ENCODE data around the gene SSH3.
"Not testable (repeated sequence)": the region's sequence is repeated elsewhere in the genome, so short reads cannot be mapped to it uniquely, and the experiment has no call there.

The SSH3 gene

GRCh38 chr11:67310246-67311050 is 7.1 kb downstream of the SSH3 start:
- no peak for DNase-seq (ENCODE audit: low read depth in 4 of 4, low spot score in 1 of 4)

- no peak for DNase-seq (ENCODE audit: low read depth in 4 of 4, low spot score in 1 of 4)
Observed at GRCh38 chr11:67311051-67311555, 7.8 kb downstream of the SSH3 start.

GRCh38 chr11:67311556-67312082 is 8.3 kb downstream of the SSH3 start:
- DNase-seq (ENCODE audit: low read depth in 4 of 4, low spot score in 1 of 4), result no peak

- DNase-seq (ENCODE audit: low read depth in 4 of 4, low spot score in 1 of 4), result no peak
Observed at GRCh38 chr11:67312187-67313021, 9.1 kb downstream of the SSH3 start.

- no peak for DNase-seq (ENCODE audit: low read depth in 4 of 4, low spot score in 1 of 4)
Observed at GRCh38 chr11:67313125-67313890, 10.0 kb downstream of the SSH3 start.

- DNase-seq (ENCODE audit: low read depth in 4 of 4, low spot score in 1 of 4), result no peak
Observed at GRCh38 chr11:67314218-67314617, 10.9 kb downstream of the SSH3 start.

GRCh38 chr11:67315325-67315909 is 12.1 kb downstream of the SSH3 start:
- DNase-seq (ENCODE audit: low read depth in 4 of 4, low spot score in 1 of 4), result no peak

GRCh38 chr11:67316882-67317204 is 13.5 kb downstream of the SSH3 start:
- no peak for DNase-seq (ENCODE audit: low read depth in 4 of 4, low spot score in 1 of 4)

- DNase-seq (ENCODE audit: low read depth in 4 of 4, low spot score in 1 of 4), result peak; percentile 97 to 99 (median 98)
Observed at GRCh38 chr11:67317205-67317887, 14.0 kb downstream of the SSH3 start.

- no peak for DNase-seq (ENCODE audit: low read depth in 4 of 4, low spot score in 1 of 4)
Observed at GRCh38 chr11:67317888-67318555, 14.7 kb downstream of the SSH3 start.

GRCh38 chr11:67318876-67319275 is 15.5 kb downstream of the SSH3 start:
- DNase-seq (ENCODE audit: low read depth in 4 of 4, low spot score in 1 of 4), result not testable (repeated sequence)

GRCh38 chr11:67320011-67320410 is 16.7 kb downstream of the SSH3 start:
- DNase-seq (ENCODE audit: low read depth in 4 of 4, low spot score in 1 of 4), result no peak

- no peak for DNase-seq (ENCODE audit: low read depth in 4 of 4, low spot score in 1 of 4)
Observed at GRCh38 chr11:67320691-67321090, 17.4 kb downstream of the SSH3 start.

GRCh38 chr11:67321313-67321871 is 18.1 kb downstream of the SSH3 start:
- no peak for DNase-seq (ENCODE audit: low read depth in 4 of 4, low spot score in 1 of 4)

GRCh38 chr11:67322049-67322448 is 18.7 kb downstream of the SSH3 start:
- DNase-seq (ENCODE audit: low read depth in 4 of 4, low spot score in 1 of 4), result no peak

- DNase-seq (ENCODE audit: low read depth in 4 of 4, low spot score in 1 of 4), result no peak
Observed at GRCh38 chr11:67323526-67323925, 20.2 kb downstream of the SSH3 start.

GRCh38 chr11:67332081-67332691 is 28.9 kb downstream of the SSH3 start:
- DNase-seq (ENCODE audit: low read depth in 4 of 4, low spot score in 1 of 4), result no peak

GRCh38 chr11:67337257-67337656 is 33.9 kb downstream of the SSH3 start:
- no peak for DNase-seq (ENCODE audit: low read depth in 4 of 4, low spot score in 1 of 4)

GRCh38 chr11:67344264-67344663 is 40.9 kb downstream of the SSH3 start:
- DNase-seq (ENCODE audit: low read depth in 4 of 4, low spot score in 1 of 4), result no peak

Measured in stimulated activated CD4-positive, alpha-beta T cell treated with anti-CD3 and anti-CD28 coated beads, Interleukin-1b, Interleukin-23, amount 100 ng/mL, for 24 hours (primary cell).